ENCODE data around the gene ITGA5.
A peak's percentile ranks its signal among the peaks of the same experiment; 100 is the strongest.

The ITGA5 gene

DNA sequence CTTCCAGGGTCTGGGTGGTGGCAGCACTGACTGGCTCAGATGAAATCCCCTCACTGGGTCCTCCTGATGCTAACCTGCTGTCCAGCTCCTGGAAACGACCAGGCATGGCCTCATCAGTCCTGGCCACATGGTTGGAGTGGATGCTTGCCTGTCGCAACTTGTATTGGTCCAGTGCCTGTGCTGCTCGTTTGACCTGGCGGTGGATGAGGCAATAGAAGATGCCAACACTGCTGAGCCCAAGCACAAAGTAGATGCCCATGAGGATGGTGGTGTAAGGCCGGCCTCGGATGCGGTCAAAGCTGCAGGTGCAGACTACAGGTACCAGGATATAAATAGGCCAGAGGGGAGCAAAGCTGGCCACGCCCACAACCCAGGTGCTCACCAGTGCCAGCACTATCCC lies 56.0 kb downstream of the ITGA5 start:
- Histone ChIP-seq H4K91ac (ENCODE audit: low read depth, low read length, poor library complexity) (no peak overlapping the region), H3K79me1 (ENCODE audit: low read depth, low read length) (no peaks in the 10 kb centered on the region), H3K14ac (ENCODE audit: low read length) (no peak overlapping the region), H3K4me2 (ENCODE audit: insufficient read depth, low read length, poor library complexity, severe bottlenecking) (no peak overlapping the region), H2BK5ac (ENCODE audit: low read length) (no peak overlapping the region), H3K9me3 (replicated peaks in 1 of 2; ENCODE audit: control insufficient read depth in 2 of 2, insufficient read depth in 1 of 2, low read depth in 1 of 2, low read length in 2 of 2) (no peaks in the 10 kb centered on the region), H2BK120ac (ENCODE audit: low read depth, low read length) (no peak overlapping the region), H2AFZ (ENCODE audit: low read length) (no peak overlapping the region), H3K27me3 (ENCODE audit: control insufficient read depth in 3 of 3, insufficient read depth in 3 of 3, low read depth in 1 of 3, low read length in 3 of 3) (no peaks in the 10 kb centered on the region), H3K9ac (ENCODE audit: low read depth, low read length, poor library complexity) (no peak overlapping the region), H2BK15ac (ENCODE audit: low read length) (no peak overlapping the region), H4K8ac (ENCODE audit: low read depth, low read length) (no peak overlapping the region), H3K27ac (replicated peaks; ENCODE audit: low read length) (no peak overlapping the region), H3K4ac (ENCODE audit: low read length) (no peak overlapping the region), H2AK5ac (ENCODE audit: low read depth, low read length) (peak overlapping the region; percentile 48), H3K23ac (ENCODE audit: low read depth, low read length, poor library complexity) (no peak overlapping the region), H2BK12ac (ENCODE audit: low read length) (peak overlapping the region; percentile 10), H3K36me3 (replicated peaks in 1 of 2; ENCODE audit: control insufficient read depth in 2 of 2, insufficient read depth in 2 of 2, low read length in 2 of 2) (no peaks in the 10 kb centered on the region), H3K4me3 (ENCODE audit: low read length in 2 of 2) (no peak overlapping the region), H3K4me1 (ENCODE audit: control insufficient read depth in 2 of 2, insufficient read depth in 1 of 2, low read depth in 1 of 2, low read length in 2 of 2) (peaks cover 17 to 24% of the 10 kb centered on the region in 2 donors), H3K18ac (ENCODE audit: low read length) (no peak overlapping the region)
- WGBS, 2 donors (ENCODE audit: extremely low coverage in 2 of 2, insufficient read length in 2 of 2, insufficient replicate concordance in 1 of 2), result no CpG with 5 or more reads among the region's 8 CpGs
- no peak for DNase-seq (ENCODE audit: low spot score)

DNA sequence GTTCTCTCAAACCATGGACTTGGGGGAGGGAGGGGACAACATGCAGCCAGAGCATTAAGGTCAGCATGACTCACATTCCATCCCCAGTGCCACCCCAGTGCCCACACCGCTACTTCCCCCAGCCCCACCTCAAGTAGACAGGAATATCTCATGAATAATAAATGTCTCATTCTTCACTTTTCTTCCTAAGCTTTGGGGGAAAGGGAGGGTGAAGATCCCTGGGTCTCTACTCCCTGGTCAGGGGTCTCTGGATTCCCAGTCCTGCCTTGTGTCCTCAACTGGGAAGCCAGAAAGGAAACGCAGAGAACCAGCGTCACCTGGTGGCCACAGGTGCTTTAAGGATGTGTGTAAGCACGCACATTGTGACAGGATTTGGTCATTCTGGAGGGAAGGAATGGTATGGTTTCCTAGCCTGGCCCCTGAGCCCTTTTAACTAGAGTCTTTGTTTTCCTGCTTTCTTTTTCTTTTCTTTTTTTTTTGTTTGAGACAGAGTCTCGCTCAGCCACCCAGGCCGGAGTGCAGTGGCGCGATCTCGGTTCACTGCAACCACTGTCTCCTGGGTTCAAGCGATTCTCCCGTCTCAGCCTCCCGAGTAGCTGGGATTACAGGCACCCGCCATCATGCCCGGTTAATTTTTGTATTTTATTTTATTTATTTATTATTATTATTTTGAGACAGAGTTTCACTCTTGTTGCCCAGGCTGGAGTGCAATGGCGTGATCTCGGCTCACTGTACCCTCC lies 58.2 kb downstream of the ITGA5 start:
- no peak overlapping the region for H4K8ac ChIP-seq (ENCODE audit: low read depth, low read length)
- no peak overlapping the region for H3K4me3 ChIP-seq (ENCODE audit: low read length in 2 of 2)
- no peak overlapping the region for H3K9ac ChIP-seq (ENCODE audit: low read depth, low read length, poor library complexity)
- no peak overlapping the region for H3K4ac ChIP-seq (ENCODE audit: low read length)
- H2AK5ac ChIP-seq (ENCODE audit: low read depth, low read length), result no peak overlapping the region
- no peak overlapping the region for H3K14ac ChIP-seq (ENCODE audit: low read length)
- H2BK15ac ChIP-seq (ENCODE audit: low read length), result no peak overlapping the region
- H3K4me1 ChIP-seq (ENCODE audit: control insufficient read depth in 2 of 2, insufficient read depth in 1 of 2, low read depth in 1 of 2, low read length in 2 of 2), result peaks cover 37 to 44% of the 10 kb centered on the region in 2 donors
- H3K79me1 ChIP-seq (ENCODE audit: low read depth, low read length), result no peaks in the 10 kb centered on the region
- no peaks in the 10 kb centered on the region for H3K36me3 ChIP-seq (replicated peaks in 1 of 2; ENCODE audit: control insufficient read depth in 2 of 2, insufficient read depth in 2 of 2, low read length in 2 of 2)
- peak overlapping the region; percentile 49 for H3K18ac ChIP-seq (ENCODE audit: low read length)
- WGBS, 2 donors (ENCODE audit: extremely low coverage in 2 of 2, insufficient read length in 2 of 2, insufficient replicate concordance in 1 of 2), result no CpG with 5 or more reads among the region's 16 CpGs
- H3K4me2 ChIP-seq (ENCODE audit: insufficient read depth, low read length, poor library complexity, severe bottlenecking), result no peak overlapping the region
- no peaks in the 10 kb centered on the region for H3K9me3 ChIP-seq (replicated peaks in 1 of 2; ENCODE audit: control insufficient read depth in 2 of 2, insufficient read depth in 1 of 2, low read depth in 1 of 2, low read length in 2 of 2)
- H3K27me3 ChIP-seq (ENCODE audit: control insufficient read depth in 3 of 3, insufficient read depth in 3 of 3, low read depth in 1 of 3, low read length in 3 of 3), result no peaks in the 10 kb centered on the region
- H2BK120ac ChIP-seq (ENCODE audit: low read depth, low read length), result no peak overlapping the region
- peak overlapping the region; percentile 51 for H3K27ac ChIP-seq (replicated peaks; ENCODE audit: low read length)
- DNase-seq (ENCODE audit: low spot score), result peak; percentile 87
- H2AFZ ChIP-seq (ENCODE audit: low read length), result peak overlapping the region; percentile 34
- no peak overlapping the region for H4K91ac ChIP-seq (ENCODE audit: low read depth, low read length, poor library complexity)
- no peak overlapping the region for H2BK5ac ChIP-seq (ENCODE audit: low read length)
- H2BK12ac ChIP-seq (ENCODE audit: low read length), result no peak overlapping the region
- no peak overlapping the region for H3K23ac ChIP-seq (ENCODE audit: low read depth, low read length, poor library complexity)

DNA sequence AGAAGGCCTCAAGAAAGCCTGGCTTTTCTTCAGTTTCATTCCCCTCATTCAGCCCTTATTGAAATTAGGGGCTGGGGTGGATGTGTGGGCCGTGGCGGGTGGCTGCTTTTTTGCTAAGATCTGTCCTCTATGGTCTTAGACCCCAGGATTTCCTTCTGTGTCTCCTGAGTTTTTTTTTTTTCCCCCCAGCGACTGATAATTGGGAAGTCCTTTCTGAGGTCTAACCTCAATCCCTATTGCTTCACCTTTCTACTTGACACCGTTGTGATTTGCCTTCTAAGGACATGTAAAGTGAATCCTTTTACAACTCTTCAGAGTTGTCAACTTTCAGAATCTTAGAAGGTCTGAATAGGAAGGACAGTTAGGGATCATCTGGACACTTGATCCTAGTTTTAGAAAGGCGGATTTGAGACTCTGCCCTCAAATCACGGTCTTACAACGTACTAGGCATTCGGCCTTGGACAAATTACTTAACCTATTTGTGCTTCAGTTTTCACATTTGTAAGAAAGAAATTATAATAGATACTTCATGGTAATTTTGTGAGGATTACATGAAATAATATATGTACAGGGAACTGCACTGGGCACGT lies 59.2 kb downstream of the ITGA5 start:
- peak overlapping the region; percentile 98 for H3K27ac ChIP-seq (replicated peaks; ENCODE audit: low read length)

More for the DNA sequence above, 59.2 kb downstream of the ITGA5 start:
- Histone ChIP-seq H2AFZ (ENCODE audit: low read length) (peak overlapping the region; percentile 69), H3K79me1 (ENCODE audit: low read depth, low read length) (no peaks in the 10 kb centered on the region), H2BK120ac (ENCODE audit: low read depth, low read length) (peak overlapping the region; percentile 24), H2BK12ac (ENCODE audit: low read length) (no peak overlapping the region), H2AK5ac (ENCODE audit: low read depth, low read length) (peak overlapping the region; percentile 65), H2BK5ac (ENCODE audit: low read length) (peak overlapping the region; percentile 79), H4K91ac (ENCODE audit: low read depth, low read length, poor library complexity) (no peak overlapping the region), H3K27me3 (ENCODE audit: control insufficient read depth in 3 of 3, insufficient read depth in 3 of 3, low read depth in 1 of 3, low read length in 3 of 3) (no peaks in the 10 kb centered on the region), H3K36me3 (replicated peaks in 1 of 2; ENCODE audit: control insufficient read depth in 2 of 2, insufficient read depth in 2 of 2, low read length in 2 of 2) (no peaks in the 10 kb centered on the region), H3K4me3 (ENCODE audit: low read length in 2 of 2) (peak overlapping the region; percentile 50 to 58), H4K8ac (ENCODE audit: low read depth, low read length) (no peak overlapping the region), H3K23ac (ENCODE audit: low read depth, low read length, poor library complexity) (no peak overlapping the region), H3K14ac (ENCODE audit: low read length) (no peak overlapping the region), H3K9ac (ENCODE audit: low read depth, low read length, poor library complexity) (peak overlapping the region; percentile 60), H3K4me1 (ENCODE audit: control insufficient read depth in 2 of 2, insufficient read depth in 1 of 2, low read depth in 1 of 2, low read length in 2 of 2) (peaks cover 40 to 53% of the 10 kb centered on the region in 2 donors), H3K18ac (ENCODE audit: low read length) (peak overlapping the region; percentile 91), H3K9me3 (replicated peaks in 1 of 2; ENCODE audit: control insufficient read depth in 2 of 2, insufficient read depth in 1 of 2, low read depth in 1 of 2, low read length in 2 of 2) (no peaks in the 10 kb centered on the region), H3K4me2 (ENCODE audit: insufficient read depth, low read length, poor library complexity, severe bottlenecking) (peak overlapping the region; percentile 56), H2BK15ac (ENCODE audit: low read length) (peak overlapping the region; percentile 38), H3K4ac (ENCODE audit: low read length) (no peak overlapping the region)
- WGBS, 2 donors (ENCODE audit: extremely low coverage in 2 of 2, insufficient read length in 2 of 2, insufficient replicate concordance in 1 of 2), result no CpG with 5 or more reads among the region's 9 CpGs
- DNase-seq (ENCODE audit: low spot score), result no peak

Measured in neuronal stem cell (in vitro differentiated cells).